ENCODE data around the gene C15orf39.

DNA sequence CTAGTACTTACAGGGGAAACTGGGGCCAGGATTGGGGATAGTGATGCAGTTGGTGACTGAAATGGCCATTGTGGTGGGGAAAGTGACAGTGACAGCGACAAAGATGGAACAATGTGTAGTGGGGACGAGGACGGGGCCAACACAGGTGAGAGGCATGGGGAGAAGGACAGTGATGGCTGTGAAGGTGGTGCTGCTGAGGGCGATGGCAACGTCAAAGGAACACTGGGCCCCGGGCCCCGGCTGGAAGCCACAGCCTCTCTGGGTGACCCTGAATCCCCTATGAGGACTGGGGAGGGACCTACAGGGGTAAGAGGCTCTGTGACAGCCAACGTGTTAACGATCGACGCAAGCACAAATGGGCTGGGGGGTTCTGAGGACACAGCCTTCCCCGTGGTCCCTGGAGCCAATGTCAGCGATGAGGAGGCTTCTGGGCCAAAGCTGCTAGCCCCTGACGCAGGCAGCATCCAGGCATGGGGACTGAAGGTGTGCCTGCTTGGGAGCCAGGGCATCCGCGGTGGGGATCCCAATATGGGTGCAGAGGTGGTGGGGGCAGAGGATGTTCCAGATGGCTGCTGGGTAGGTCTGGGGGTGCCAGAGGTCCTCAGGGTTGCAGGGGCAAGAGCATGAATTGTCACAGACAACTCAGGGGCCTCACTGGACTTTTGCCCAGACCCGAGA lies 31.3 kb downstream of the C15orf39 start:
- TF ChIP-seq RBBP5 (IDR thresholded peaks at IDR 0.05; ENCODE audit: borderline replicate concordance, insufficient read depth, low read length, poor library complexity, severe bottlenecking) (no peak), NFXL1 (CRISPR knock-in tag; IDR thresholded peaks at IDR 0.05) (no peak)
